IMR-90 (cell line): ENCODE results near the gene TMEM131L. TPM values are rescaled to one million over a fixed set of nuclear protein-coding genes. Genes with fewer than 3 reads are reported as not detected.

Experiments
- ATAC-seq: fragments of 200-7000 bp; cut with Tn5 transposase; 2 replicates; pipeline ENCODE4 v1.9.1; 2020; ENCODE audit warnings: low read depth, mild to moderate bottlenecking, moderate library complexity
- BruUV-seq: library from RNA; stranded (reverse); fragments of 400-500 nt; replicated peaks from 2 replicates; lab custom pipeline; 2021; lab: Mats Ljungman, UMichigan
- CTCF ChIA-PET: fragments of 300-600 bp; formaldehyde crosslinking; extraction: SDS; loops from one replicate; lab custom pipeline; 2021; ENCODE audit warnings: antibody characterized with exemption; lab: Yijun Ruan, JAX
- POLR2A ChIA-PET: fragments of 300-600 bp; sonication (Branson Sonifier 250); formaldehyde crosslinking; loops from one replicate; lab custom pipeline; 2022; ENCODE audit warnings: antibody characterized with exemption; ENCODE audit not compliant: unreplicated experiment; lab: Charles Lee
- DNase-seq: peaks from one replicate; pipeline ENCODE4 v3.0.0; 2013
- H2AFZ ChIP-seq: replicated peaks from 2 replicates; pipeline ENCODE3; 2013; ENCODE audit warnings: low read length, mild to moderate bottlenecking; ENCODE audit not compliant: poor library complexity
- H2AK5ac ChIP-seq: 2 replicates; pipeline ENCODE4 v1.6.1; 2013; ENCODE audit warnings: low read depth, low read length, inconsistent platforms
- H2AK9ac ChIP-seq: replicated peaks from 2 replicates; pipeline ENCODE3; 2013; ENCODE audit warnings: mild to moderate bottlenecking, low read depth, low read length, moderate library complexity; ENCODE audit not compliant: poor library complexity
- H2BK120ac ChIP-seq: 2 replicates; pipeline ENCODE4 v1.6.1; 2013; ENCODE audit warnings: low read depth, low read length, inconsistent platforms
- H2BK15ac ChIP-seq: 3 replicates; pipeline ENCODE4 v1.6.1; 2013; ENCODE audit warnings: low read depth, low read length, inconsistent platforms
- H2BK20ac ChIP-seq: 2 replicates; pipeline ENCODE4 v1.6.1; 2013; ENCODE audit warnings: low read depth, mild to moderate bottlenecking, inconsistent platforms, low read length, moderate library complexity
- H2BK5ac ChIP-seq: 2 replicates; pipeline ENCODE4 v1.6.1; 2013; ENCODE audit warnings: mild to moderate bottlenecking, low read depth, low read length, inconsistent platforms; ENCODE audit not compliant: poor library complexity, severe bottlenecking
- H3K14ac ChIP-seq: replicated peaks from 2 replicates; pipeline ENCODE4 v1.6.1; 2013; ENCODE audit warnings: low read depth, low read length, inconsistent platforms
- H3K18ac ChIP-seq: 2 replicates; pipeline ENCODE4 v1.6.1; 2013; ENCODE audit warnings: low read depth, low read length, control low read depth
- H3K23ac ChIP-seq: 2 replicates; pipeline ENCODE4 v1.6.1; 2013; ENCODE audit warnings: low read depth, low read length, inconsistent platforms
- H3K27ac ChIP-seq: 2 replicates; pipeline ENCODE4 v1.5.1; 2013; ENCODE audit warnings: mild to moderate bottlenecking, control low read depth, low read length; ENCODE audit not compliant: insufficient read depth
- H3K27me3 ChIP-seq: 2 replicates; pipeline ENCODE4 v1.6.1; 2013; ENCODE audit warnings: low read length; ENCODE audit not compliant: control insufficient read depth, insufficient read depth
- H3K36me3 ChIP-seq: 2 replicates; pipeline ENCODE4 v1.6.1; 2013; ENCODE audit warnings: low read length, mixed read lengths; ENCODE audit not compliant: control insufficient read depth, insufficient read depth
- H3K4ac ChIP-seq: 2 replicates; pipeline ENCODE4 v1.6.1; 2013; ENCODE audit warnings: low read depth, low read length, inconsistent platforms
- H3K4me1 ChIP-seq: 2 replicates; pipeline ENCODE4 v1.6.1; 2013; ENCODE audit warnings: low read length, mixed read lengths; ENCODE audit not compliant: control insufficient read depth, insufficient read depth
- H3K4me2 ChIP-seq: 2 replicates; pipeline ENCODE4 v1.6.1; 2013; ENCODE audit warnings: low read depth, mild to moderate bottlenecking, control low read depth, low read length, moderate library complexity
- H3K4me3 ChIP-seq: 2 replicates; pipeline ENCODE4 v1.5.1; 2013; ENCODE audit warnings: low read depth, mild to moderate bottlenecking, control low read depth, low read length, moderate library complexity; ENCODE audit not compliant: insufficient read depth
- H3K56ac ChIP-seq: 2 replicates; pipeline ENCODE4 v1.6.1; 2013; ENCODE audit warnings: low read length, inconsistent platforms; ENCODE audit not compliant: insufficient read depth; ENCODE audit errors: extremely low read depth
- H3K79me1 ChIP-seq, 2 experiments: 2 replicates each; pipeline ENCODE4 v1.6.1; 2013; ENCODE audit warnings: low read length in 2 of 2, inconsistent platforms in 1 of 2, low read depth in 1 of 2
- H3K9ac ChIP-seq: 2 replicates; pipeline ENCODE4 v1.6.1; 2013; ENCODE audit warnings: low read depth, low read length, control low read depth
- H3K9me1 ChIP-seq: 2 replicates; pipeline ENCODE4 v1.6.1; 2013; ENCODE audit warnings: low read length, inconsistent platforms; ENCODE audit not compliant: insufficient read depth
- H3K9me3 ChIP-seq: 2 replicates; pipeline ENCODE4 v1.6.1; 2013; ENCODE audit warnings: low read length; ENCODE audit not compliant: control insufficient read depth, insufficient read depth
- H4K20me1 ChIP-seq: 2 replicates; pipeline ENCODE4 v1.6.1; 2013; ENCODE audit warnings: low read length, inconsistent platforms; ENCODE audit not compliant: insufficient read depth
- H4K5ac ChIP-seq: 2 replicates; pipeline ENCODE4 v1.6.1; 2013; ENCODE audit warnings: mild to moderate bottlenecking, low read depth, low read length, control low read depth
- H4K8ac ChIP-seq, 2 experiments: 2 replicates each; pipeline ENCODE4 v1.6.1; 2013; ENCODE audit warnings: low read depth in 2 of 2, low read length in 2 of 2, control low read depth in 1 of 2, inconsistent platforms in 1 of 2
- H4K91ac ChIP-seq: 2 replicates; pipeline ENCODE4 v1.6.1; 2013; ENCODE audit warnings: low read depth, low read length, inconsistent platforms; ENCODE audit not compliant: insufficient read depth
- BHLHE40 ChIP-seq: fragments of 150-350 bp; IDR thresholded peaks from 2 replicates; pipeline ENCODE4 v1.6.1; 2016; ENCODE audit warnings: mild to moderate bottlenecking, low read depth, low read length
- CEBPB ChIP-seq: IDR thresholded peaks from 2 replicates; pipeline ENCODE4 v1.6.1; 2012; ENCODE audit warnings: low read depth, low read length, improper control_type of control experiment
- CHD1 ChIP-seq: IDR thresholded peaks from 2 replicates; pipeline ENCODE4 v1.6.1; 2012; ENCODE audit warnings: low read depth, low read length, improper control_type of control experiment
- CTCF ChIP-seq: conservative IDR thresholded peaks from 2 replicates; pipeline ENCODE4 v1.5.1; 2012; ENCODE audit warnings: mild to moderate bottlenecking, low read depth, low read length, improper control_type of control experiment
- ELK1 ChIP-seq: fragments of 150-350 bp; IDR thresholded peaks from 2 replicates; pipeline ENCODE4 v1.6.1; 2016; ENCODE audit warnings: low read depth, mild to moderate bottlenecking, low read length, moderate library complexity, borderline replicate concordance
- FOS ChIP-seq: fragments of 150-350 bp; IDR thresholded peaks from 2 replicates; pipeline ENCODE4 v1.6.1; 2016; ENCODE audit warnings: low read depth, low read length
- MAFK ChIP-seq: IDR thresholded peaks from 2 replicates; pipeline ENCODE4 v1.6.1; 2012; ENCODE audit warnings: low read depth, low read length, improper control_type of control experiment
- MAZ ChIP-seq: IDR thresholded peaks from 2 replicates; pipeline ENCODE4 v1.6.1; 2012; ENCODE audit warnings: low read depth, mild to moderate bottlenecking, low read length, improper control_type of control experiment, moderate library complexity, borderline replicate concordance
- MXI1 ChIP-seq: IDR thresholded peaks from 2 replicates; pipeline ENCODE4 v1.6.1; 2012; ENCODE audit warnings: low read depth, mild to moderate bottlenecking, low read length, moderate library complexity, borderline replicate concordance
- NFE2L2 ChIP-seq: fragments of 150-350 bp; IDR thresholded peaks from 2 replicates; pipeline ENCODE4 v1.6.1; 2016; ENCODE audit warnings: low read depth, mild to moderate bottlenecking, low read length
- POLR2A ChIP-seq: IDR thresholded peaks from 2 replicates; pipeline ENCODE4 v1.6.1; 2012; ENCODE audit warnings: mild to moderate bottlenecking, low read depth, low read length
- RAD21 ChIP-seq: IDR thresholded peaks from 2 replicates; pipeline ENCODE4 v1.6.1; 2012; ENCODE audit warnings: low read length, improper control_type of control experiment
- RCOR1 ChIP-seq: IDR thresholded peaks from 2 replicates; pipeline ENCODE4 v1.6.1; 2012; ENCODE audit warnings: mild to moderate bottlenecking, low read length, improper control_type of control experiment; ENCODE audit not compliant: insufficient replicate concordance
- RFX5 ChIP-seq: IDR thresholded peaks from 2 replicates; pipeline ENCODE4 v1.8.0; 2012; ENCODE audit warnings: low read depth, mild to moderate bottlenecking, low read length, moderate library complexity
- SMC3 ChIP-seq: fragments of 150-350 bp; IDR thresholded peaks from 2 replicates; pipeline ENCODE4 v1.6.1; 2016; ENCODE audit warnings: low read depth, mild to moderate bottlenecking, antibody characterized with exemption, low read length, moderate library complexity
- WGBS, 2 experiments: methylation state at CpG; one replicate each; pipeline versions ENCODE4 v1.1.5 to v1.1.7; 2013; ENCODE audit warnings: missing lambda C conversion rate in 2 of 2; ENCODE audit not compliant: insufficient read length in 1 of 2; ENCODE audit errors: extremely low coverage in 2 of 2; 5-methylcytosine and 5-hydroxymethylcytosine counted together
- dilution Hi-C: fragments of 300-500 bp; cut with HindIII; formaldehyde crosslinking; loops from one replicate; pipeline ENCODE4 v1.14.3; 2018; ENCODE audit warnings: low sequenced_read_pairs; ENCODE audit not compliant: unreplicated experiment
- in situ Hi-C: fragments of 300-500 bp; cut with MboI; formaldehyde crosslinking; loops from 3 replicates; pipeline ENCODE4 v1.14.3; 2019; ENCODE audit warnings: low sequenced_read_pairs, inconsistent platforms, mixed read lengths
- intact Hi-C: fragments of 100-400 bp; cut with micrococcal nuclease; formaldehyde crosslinking; loops from 2 replicates; pipeline ENCODE4 v1.10.0; 2022
- polyA plus RNA-seq, 3 experiments: library from polyadenylated mRNA; depleted of rRNA; stranded (reverse); fragments of >200 nt; gene quantifications; 2 replicates each; pipeline ENCODE4 v1.2.3, GENCODE V29; 2012; ENCODE audit warnings: low replicate concordance in 1 of 3
- total RNA-seq: library from RNA; depleted of rRNA; stranded (reverse); fragments of >200 nt; gene quantifications from 2 replicates; pipeline ENCODE4 v1.2.3, GENCODE V29; 2012
- TF ChIP-seq, protein P1 (sequence below): fragments of 150-350 bp; IDR thresholded peaks from 2 replicates; pipeline ENCODE4 v1.6.1; 2017; ENCODE audit warnings: mild to moderate bottlenecking, antibody characterized with exemption, low read length, low read depth

Gene TMEM131L
- total and polyA plus RNA-seq, 2 of the 4 experiments (the other 2 are of a cell fraction) = 8.4 to 23.8 TPM

GRCh38 chr4:153494562-153494961 lies 28.4 kb downstream of the TMEM131L start:
- no peak overlapping the region for H2BK15ac ChIP-seq
- peaks cover 19% of the 10 kb centered on the region for H3K4me1 ChIP-seq
- intact Hi-C loops (no loop called here), dilution Hi-C loops (no loop called here), in situ Hi-C loops (no loop called here)
- ChIA-PET CTCF (interaction anchor here (1.3 kb wide), 1 partner anchor 24 kb away, joined by 3 read pairs; no protein-coding TSS in a partner anchor), POLR2A (no interaction called here)
- no CpG with 5 or more reads among the region's 10 CpGs for WGBS, 2 experiments
- no peak overlapping the region for H2AK5ac ChIP-seq
- TF ChIP-seq CTCF = no peak
- TF ChIP-seq MXI1 = no peak
- TF ChIP-seq MAFK = no peak
- TF ChIP-seq BHLHE40 = no peak
- no peak for TF ChIP-seq CEBPB
- TF ChIP-seq ELK1 = no peak
- TF ChIP-seq NFE2L2 = no peak
- no peak for TF ChIP-seq MAZ
- no peak for TF ChIP-seq SMC3
- TF ChIP-seq FOS = no peak
- TF ChIP-seq RFX5 = no peak
- no peak for TF ChIP-seq POLR2A
- TF ChIP-seq RAD21 = no peak
- TF ChIP-seq CHD1 = no peak
- TF ChIP-seq, protein P1, sequence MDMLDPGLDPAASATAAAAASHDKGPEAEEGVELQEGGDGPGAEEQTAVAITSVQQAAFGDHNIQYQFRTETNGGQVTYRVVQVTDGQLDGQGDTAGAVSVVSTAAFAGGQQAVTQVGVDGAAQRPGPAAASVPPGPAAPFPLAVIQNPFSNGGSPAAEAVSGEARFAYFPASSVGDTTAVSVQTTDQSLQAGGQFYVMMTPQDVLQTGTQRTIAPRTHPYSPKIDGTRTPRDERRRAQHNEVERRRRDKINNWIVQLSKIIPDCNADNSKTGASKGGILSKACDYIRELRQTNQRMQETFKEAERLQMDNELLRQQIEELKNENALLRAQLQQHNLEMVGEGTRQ = no peak
- TF ChIP-seq RCOR1 = no peak
- H4K20me1 ChIP-seq = no peaks in the 10 kb centered on the region
- H3K4ac ChIP-seq = no peak overlapping the region
- H3K4me2 ChIP-seq = no peak overlapping the region
- peaks cover 18% of the 10 kb centered on the region; the same call in 1 of the 2 replicates for H3K9me1 ChIP-seq
- no peak overlapping the region for H4K8ac ChIP-seq
- no peaks in the 10 kb centered on the region for H3K27me3 ChIP-seq
- no peak overlapping the region for H2BK120ac ChIP-seq
- no TSS peak for BruUV-seq
- H2BK5ac ChIP-seq = no peak overlapping the region
- peaks cover 4 to 36% of the 10 kb centered on the region in 2 experiments for H3K79me1 ChIP-seq
- no peak overlapping the region for H3K27ac ChIP-seq
- ATAC-seq (no peak), DNase-seq (no peak)
- no peaks in the 10 kb centered on the region for H3K9me3 ChIP-seq
- H3K4me3 ChIP-seq = no peak overlapping the region
- H2AK9ac ChIP-seq = no peak overlapping the region
- H3K23ac ChIP-seq = no peak overlapping the region
- no peak overlapping the region for H3K14ac ChIP-seq
- H3K56ac ChIP-seq = no peak overlapping the region
- H3K18ac ChIP-seq = no peak overlapping the region
- H2AFZ ChIP-seq = no peak overlapping the region
- H2BK20ac ChIP-seq = no peak overlapping the region
- H4K91ac ChIP-seq = peak overlapping the region; percentile 34; the same call in 1 of the 2 replicates
- H3K9ac ChIP-seq = no peak overlapping the region
- H4K5ac ChIP-seq = no peak overlapping the region
- H3K36me3 ChIP-seq = no peaks in the 10 kb centered on the region
